T-helper 9 cell (primary cell): Measurements from ENCODE around the gene DEPDC1B.
"Not testable (repeated sequence)": the region's sequence is repeated elsewhere in the genome, so short reads cannot be mapped to it uniquely, and the experiment has no call there.

Experiments used
- DNase-seq: peaks from one replicate; pipeline ENCODE4 v3.0.0-alpha.2; 2020

The DEPDC1B gene

DNA sequence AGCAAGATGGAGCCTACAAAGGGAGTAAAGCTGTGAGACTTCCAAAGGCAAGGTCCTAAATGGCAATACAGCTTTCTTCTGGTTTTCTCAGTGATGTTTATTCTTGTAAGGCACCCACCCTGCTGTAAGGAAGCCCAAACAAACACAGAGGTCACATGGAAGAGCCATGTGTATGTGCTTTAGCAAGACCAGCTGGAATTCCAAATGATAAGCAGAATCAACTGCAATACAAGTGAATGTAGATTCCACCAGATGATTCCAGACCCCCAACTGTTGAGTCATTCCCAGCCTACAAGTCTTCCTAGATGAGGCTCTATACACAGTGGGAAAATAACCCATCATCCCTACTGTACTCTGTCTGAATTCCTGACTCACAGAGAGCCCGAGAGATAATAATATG, 122.8 kb downstream of the DEPDC1B start:
- DNase-seq: no peak

DNA sequence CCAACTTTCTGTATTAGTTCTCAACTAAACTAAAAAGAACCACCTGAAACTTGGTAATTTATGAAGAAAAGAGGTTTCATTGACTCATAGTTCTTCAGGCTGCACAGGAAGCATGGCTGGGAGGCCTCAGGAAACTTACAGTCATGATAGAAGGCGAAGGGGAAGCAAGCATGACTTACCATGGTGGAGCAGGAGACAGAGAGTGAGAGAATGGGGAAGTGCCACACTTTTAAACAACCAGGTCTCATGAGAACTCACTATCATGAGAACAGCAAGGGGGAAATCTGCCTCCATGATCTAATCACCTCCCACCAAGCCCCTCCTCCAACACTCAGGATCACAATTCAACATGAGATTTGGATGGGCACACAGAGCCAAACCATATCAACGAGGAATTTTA, 123.5 kb downstream of the DEPDC1B start:
- no peak for DNase-seq

- DNase-seq: no peak
Measured at GRCh38 chr5:60568646-60569045, 131.3 kb downstream of the DEPDC1B start.

GRCh38 chr5:60563696-60564324, 136.2 kb downstream of the DEPDC1B start:
- no peak for DNase-seq

- not testable (repeated sequence) for DNase-seq
Measured at GRCh38 chr5:60553291-60553690, 146.7 kb downstream of the DEPDC1B start.

- no peak for DNase-seq
Measured at GRCh38 chr5:60551829-60552228, 148.1 kb downstream of the DEPDC1B start.

- no peak for DNase-seq
Measured at GRCh38 chr5:60551250-60551649, 148.7 kb downstream of the DEPDC1B start.

DNA sequence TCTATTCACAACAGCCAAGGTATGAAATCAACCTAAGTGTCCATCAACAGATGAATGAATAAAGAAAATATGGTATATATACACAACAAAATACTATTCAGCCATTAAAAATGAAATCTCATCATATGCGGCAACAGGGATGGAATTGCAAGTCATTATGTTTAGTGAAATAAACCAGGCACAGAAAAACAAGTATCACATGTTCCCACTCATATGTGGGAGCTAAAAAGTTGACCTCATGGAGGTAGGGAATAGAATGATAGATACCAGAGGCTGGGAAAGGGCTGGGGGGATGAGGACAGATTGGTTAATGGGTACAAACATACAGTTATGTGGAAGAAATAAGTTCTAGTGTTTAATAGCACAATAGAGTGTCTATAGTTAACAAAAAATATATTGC, 149.7 kb downstream of the DEPDC1B start:
- DNase-seq: no peak

DNA sequence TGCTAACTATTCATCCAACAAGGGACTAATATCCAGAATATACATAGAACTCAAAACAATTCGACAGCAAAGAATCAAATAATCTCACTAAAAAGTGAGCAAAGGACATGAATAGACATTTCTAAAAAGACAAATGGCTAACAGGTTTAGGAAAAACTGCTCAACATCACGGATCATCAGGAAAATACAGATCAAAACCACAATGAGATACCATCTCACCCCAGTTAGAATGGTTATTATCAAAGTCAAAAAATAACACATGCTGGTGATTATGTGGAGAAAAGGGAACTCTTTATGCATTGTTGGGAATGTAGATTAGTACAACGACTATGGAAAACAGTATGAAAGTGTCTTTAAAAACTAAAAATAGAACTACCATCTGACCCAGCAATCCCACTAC, 150.1 kb downstream of the DEPDC1B start:
- DNase-seq: no peak
